SK-N-SH (cell line): ENCODE measurements around the gene SHMT2. TPM values are rescaled to one million over a fixed set of nuclear protein-coding genes. Genes with fewer than 3 reads are reported as not detected.

Source experiments
- CTCF ChIA-PET: fragments of 300-600, 350-600 bp; formaldehyde crosslinking; extraction: SDS; loops from one replicate; lab custom pipeline; 2021; lab: Yijun Ruan, JAX
- POLR2A ChIA-PET: fragments of 350-600 bp; sonication (Branson Sonifier 250); formaldehyde crosslinking; extraction: SDS; loops from one replicate; lab custom pipeline; 2020; ENCODE audit warnings: antibody characterized with exemption, inconsistent platforms; lab: Yijun Ruan, JAX
- DNase-seq: peaks from one replicate; pipeline ENCODE4 v3.0.0; 2012
- H2AFZ ChIP-seq: fragments of 200-600 bp; sonication (generic); 2 replicates; pipeline ENCODE4 v1.8.1; 2016; ENCODE audit warnings: antibody characterized with exemption, mild to moderate bottlenecking, low read depth
- H3F3A ChIP-seq: fragments of 200-600 bp; sonication (generic); replicated peaks from 2 replicates; pipeline ENCODE3; 2016; ENCODE audit warnings: antibody characterized with exemption, mild to moderate bottlenecking; ENCODE audit not compliant: insufficient read depth
- H3K27ac ChIP-seq, 2 experiments: fragments of 200-500 bp in 1 of 2; fragments of 200-600 bp in 1 of 2; sonication (Bioruptor generic) in 1 of 2; sonication (generic), shearing (Covaris generic) in 1 of 2; 2 replicates each; pipeline versions ENCODE4 v1.5.1 to v1.6.1; 2014 to 2016; ENCODE audit warnings: low read depth in 2 of 2, inconsistent platforms in 1 of 2, low read length in 1 of 2, mild to moderate bottlenecking in 1 of 2, mixed read lengths in 1 of 2
- H3K27me3 ChIP-seq: fragments of 200-600 bp; sonication (generic), shearing (Covaris generic); 2 replicates; pipeline ENCODE4 v1.6.1; 2016; ENCODE audit warnings: mixed run types; ENCODE audit not compliant: insufficient read depth
- H3K36me3 ChIP-seq, 2 experiments: fragments of 200-500 bp in 1 of 2; fragments of 200-600 bp in 1 of 2; sonication (Bioruptor generic) in 1 of 2; sonication (generic) in 1 of 2; replicated peaks in 1 of 2; 2 replicates each; pipeline versions ENCODE3 to v1.5.1; 2014 to 2016; ENCODE audit warnings: low read length in 1 of 2, mild to moderate bottlenecking in 1 of 2; ENCODE audit not compliant: insufficient read depth in 2 of 2, control insufficient read depth in 1 of 2
- H3K4me1 ChIP-seq, 2 experiments: fragments of 200-500 bp in 1 of 2; fragments of 200-600 bp in 1 of 2; sonication (Bioruptor generic) in 1 of 2; sonication (generic), shearing (Covaris generic) in 1 of 2; 2 replicates each; pipeline versions ENCODE4 v1.5.1 to v1.6.1; 2014 to 2016; ENCODE audit warnings: low read depth in 1 of 2, low read length in 1 of 2, mixed run types in 1 of 2; ENCODE audit not compliant: insufficient read depth in 2 of 2, control insufficient read depth in 1 of 2
- H3K4me2 ChIP-seq: fragments of 200-600 bp; sonication (generic), shearing (Covaris generic); 2 replicates; pipeline ENCODE4 v1.6.1; 2017; ENCODE audit warnings: mixed run types
- H3K4me3 ChIP-seq, 2 experiments: fragments of 200-500 bp in 1 of 2; fragments of 200-600 bp in 1 of 2; sonication (Bioruptor generic) in 1 of 2; sonication (generic), shearing (Covaris generic) in 1 of 2; 2 replicates each; pipeline versions ENCODE4 v1.5.1 to v1.8.1; 2014 to 2016; ENCODE audit warnings: low read depth in 2 of 2, inconsistent platforms in 1 of 2, low read length in 1 of 2, mild to moderate bottlenecking in 1 of 2, mixed read lengths in 1 of 2, moderate library complexity in 1 of 2
- H3K79me2 ChIP-seq: fragments of 200-600 bp; sonication (generic); 2 replicates; pipeline ENCODE4 v1.8.1; 2017; ENCODE audit warnings: mild to moderate bottlenecking; ENCODE audit not compliant: insufficient read depth
- H3K9ac ChIP-seq: fragments of 200-600 bp; sonication (generic); 2 replicates; pipeline ENCODE4 v1.6.1; 2017; ENCODE audit warnings: mixed run types
- H3K9me2 ChIP-seq: fragments of 200-600 bp; sonication (generic); 2 replicates; pipeline ENCODE4 v1.6.1; 2017; ENCODE audit warnings: mixed run types
- H3K9me3 ChIP-seq: fragments of 200-600 bp; sonication (generic); 2 replicates; pipeline ENCODE4 v1.6.1; 2017; ENCODE audit warnings: mixed run types, mild to moderate bottlenecking, moderate library complexity
- H4K20me1 ChIP-seq: fragments of 200-600 bp; sonication (generic); 2 replicates; pipeline ENCODE4 v1.6.1; 2017; ENCODE audit warnings: mild to moderate bottlenecking, mixed run types; ENCODE audit not compliant: insufficient read depth
- CHD2 ChIP-seq: fragments of 150-350 bp; IDR thresholded peaks from 2 replicates; pipeline ENCODE4 v1.6.1; 2018; ENCODE audit warnings: low read length; ENCODE audit not compliant: partially characterized antibody
- EP300 ChIP-seq, 2 experiments: IDR thresholded peaks; 2 replicates each; pipeline versions ENCODE4 v1.4.0 to v1.6.1; 2012; ENCODE audit warnings: borderline replicate concordance in 1 of 2, low read depth in 1 of 2, low read length in 1 of 2
- EZH2phosphoT487 ChIP-seq: fragments of 200-600 bp; sonication (generic); IDR thresholded peaks from 2 replicates; pipeline ENCODE4 v1.6.1; 2017; ENCODE audit warnings: low read depth, mixed run types, mild to moderate bottlenecking, antibody characterized with exemption, moderate library complexity, borderline replicate concordance
- FOSL2 ChIP-seq: IDR thresholded peaks from 2 replicates; pipeline ENCODE4 v1.4.0; 2012; ENCODE audit warnings: low read depth, mild to moderate bottlenecking, moderate library complexity, borderline replicate concordance
- FOXJ3 ChIP-seq: sonication (generic); formaldehyde crosslinking; IDR thresholded peaks from 2 replicates; pipeline ENCODE4 v1.5.1; 2020; ENCODE audit warnings: mild to moderate bottlenecking, missing genetic modification reagents
- IRF3 ChIP-seq: fragments of 150-350 bp; IDR thresholded peaks from 2 replicates; pipeline ENCODE4 v1.6.1; 2016; ENCODE audit warnings: mild to moderate bottlenecking, low read depth, low read length
- MAX ChIP-seq: IDR thresholded peaks from 2 replicates; pipeline ENCODE4 v1.4.0; 2012; ENCODE audit warnings: low read depth
- NFIC ChIP-seq: IDR thresholded peaks from 2 replicates; pipeline ENCODE4 v1.4.0; 2012; ENCODE audit warnings: borderline replicate concordance
- NRF1 ChIP-seq: IDR thresholded peaks from 2 replicates; pipeline ENCODE4 v1.6.1; 2012; ENCODE audit warnings: low read depth, mild to moderate bottlenecking, low read length
- RCOR1 ChIP-seq: fragments of 150-350 bp; IDR thresholded peaks from 2 replicates; pipeline ENCODE4 v1.6.1; 2017; ENCODE audit warnings: antibody characterized with exemption, low read length
- REST ChIP-seq: IDR thresholded peaks from 2 replicates; pipeline ENCODE4 v1.6.1; 2012; ENCODE audit warnings: mild to moderate bottlenecking, low read depth, low read length, moderate library complexity
- RFX5 ChIP-seq: IDR thresholded peaks from 2 replicates; pipeline ENCODE4 v1.6.1; 2012; ENCODE audit warnings: mild to moderate bottlenecking, improper control_type of control experiment, low read length
- RXRA ChIP-seq: IDR thresholded peaks from 2 replicates; pipeline ENCODE4 v1.4.0; 2012; ENCODE audit warnings: low read depth, mild to moderate bottlenecking, borderline replicate concordance
- TEAD4 ChIP-seq: IDR thresholded peaks from 2 replicates; pipeline ENCODE4 v1.4.0; 2012; ENCODE audit warnings: mild to moderate bottlenecking, borderline replicate concordance; ENCODE audit not compliant: insufficient read depth
- ZBTB33 ChIP-seq: IDR thresholded peaks from 2 replicates; pipeline ENCODE4 v1.4.0; 2012; ENCODE audit warnings: low read depth, borderline replicate concordance
- WGBS: methylation state at CpG from one replicate; pipeline ENCODE4 v1.1.6; 2017; ENCODE audit warnings: low lambda C conversion rate; 5-methylcytosine and 5-hydroxymethylcytosine counted together
- polyA plus RNA-seq, 3 experiments: library from polyadenylated mRNA; depleted of rRNA; stranded (reverse); fragments of >200 nt; gene quantifications; 2 replicates each; pipeline ENCODE4 v1.2.3, GENCODE V29; 2012

Gene SHMT2
- polyA plus RNA-seq, 1 of the 3 experiments (the other 2 are of a cell fraction): 204 TPM

- Histone ChIP-seq H3K4me1 (peaks cover 0 to 7% of the 10 kb centered on the region in 2 experiments; a peak in 1 of 4 replicates), H3K27me3 (peaks cover 27% of the 10 kb centered on the region; the same call in 1 of the 2 replicates), H3K36me3 (no peaks in the 10 kb centered on the region), H3K4me3 (no peak overlapping the region; a peak in 1 of 4 replicates), H2AFZ (no peak overlapping the region), H3K9me3 (no peaks in the 10 kb centered on the region), H3K27ac (no peak overlapping the region), H3F3A (no peaks in the 10 kb centered on the region), H3K9ac (no peak overlapping the region), H3K4me2 (no peak overlapping the region), H3K79me2 (no peaks in the 10 kb centered on the region), H4K20me1 (no peaks in the 10 kb centered on the region), H3K9me2 (no peaks in the 10 kb centered on the region)
- no peak for TF ChIP-seq ZBTB33
- no peak for TF ChIP-seq RXRA
- no peak for TF ChIP-seq FOSL2
- TF ChIP-seq TEAD4: no peak
- no peak for TF ChIP-seq NRF1
- TF ChIP-seq REST: no peak
- no peak for TF ChIP-seq CHD2
- TF ChIP-seq EZH2phosphoT487: no peak
- TF ChIP-seq EP300 (IDR thresholded peaks at IDR 0.05; ENCODE audit: borderline replicate concordance in 1 of 2, low read depth in 1 of 2, low read length in 1 of 2): no peak
- no peak for TF ChIP-seq RFX5
- no peak for TF ChIP-seq FOXJ3
- TF ChIP-seq NFIC: no peak
- no peak for TF ChIP-seq IRF3
- no peak for TF ChIP-seq MAX
- TF ChIP-seq RCOR1: no peak
- no peak for DNase-seq
- POLR2A ChIA-PET: interaction anchor here (0.6 kb wide), 1 partner anchor 17 kb away, joined by 3 read pairs; no protein-coding TSS in a partner anchor
- 94% methylated on average over 20 of the region's 30 CpGs for WGBS
- CTCF ChIA-PET: interaction anchor here (1.1 to 31.5 kb wide), 4 partner anchors 12 to 231 kb away, joined by 5 to 937 read pairs (median 138); partner anchors contain the start of genes INHBE and NXPH4
These were observed 5.1 kb upstream of the SHMT2 start for GRCh38 chr12:57224278-57224972.
